ENCODE results near the gene ACSL6.

The ACSL6 gene

DNA sequence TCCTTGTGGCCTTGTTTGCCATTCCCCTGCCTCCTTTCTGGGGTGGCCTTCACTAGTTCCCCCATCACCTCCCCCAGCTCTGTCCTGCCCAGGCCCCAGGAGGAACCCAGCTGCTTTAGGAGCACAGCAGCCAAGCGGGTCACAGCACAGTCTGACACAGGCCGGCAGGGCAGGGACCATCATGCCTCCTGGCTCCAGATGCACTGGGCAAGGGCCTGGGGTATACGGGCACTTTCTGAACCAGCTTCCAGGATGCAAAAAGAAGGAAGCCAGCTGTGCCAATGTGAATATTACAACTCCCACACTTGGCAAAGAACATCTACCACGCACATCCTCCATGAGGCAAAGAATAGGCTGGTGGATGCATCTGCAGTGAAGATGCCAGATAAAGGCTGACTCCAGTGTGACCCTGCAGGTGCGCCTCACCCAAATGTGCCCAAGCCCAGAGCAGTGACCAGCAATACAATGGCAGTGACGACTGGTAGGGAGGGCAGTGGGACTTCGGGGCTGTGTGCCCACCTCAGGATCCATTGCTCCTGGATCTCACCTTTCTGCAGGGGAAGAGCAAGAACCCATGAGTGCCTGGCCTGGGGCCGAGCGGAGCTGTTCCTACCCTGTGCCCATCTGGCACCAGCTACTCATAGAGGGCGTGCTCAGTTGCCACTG, 42.7 kb upstream of the ACSL6 start:
- H3K4me3 ChIP-seq (ENCODE audit: control insufficient read depth, low read depth, low read length) = no peak overlapping the region
- TF ChIP-seq, protein P1, sequence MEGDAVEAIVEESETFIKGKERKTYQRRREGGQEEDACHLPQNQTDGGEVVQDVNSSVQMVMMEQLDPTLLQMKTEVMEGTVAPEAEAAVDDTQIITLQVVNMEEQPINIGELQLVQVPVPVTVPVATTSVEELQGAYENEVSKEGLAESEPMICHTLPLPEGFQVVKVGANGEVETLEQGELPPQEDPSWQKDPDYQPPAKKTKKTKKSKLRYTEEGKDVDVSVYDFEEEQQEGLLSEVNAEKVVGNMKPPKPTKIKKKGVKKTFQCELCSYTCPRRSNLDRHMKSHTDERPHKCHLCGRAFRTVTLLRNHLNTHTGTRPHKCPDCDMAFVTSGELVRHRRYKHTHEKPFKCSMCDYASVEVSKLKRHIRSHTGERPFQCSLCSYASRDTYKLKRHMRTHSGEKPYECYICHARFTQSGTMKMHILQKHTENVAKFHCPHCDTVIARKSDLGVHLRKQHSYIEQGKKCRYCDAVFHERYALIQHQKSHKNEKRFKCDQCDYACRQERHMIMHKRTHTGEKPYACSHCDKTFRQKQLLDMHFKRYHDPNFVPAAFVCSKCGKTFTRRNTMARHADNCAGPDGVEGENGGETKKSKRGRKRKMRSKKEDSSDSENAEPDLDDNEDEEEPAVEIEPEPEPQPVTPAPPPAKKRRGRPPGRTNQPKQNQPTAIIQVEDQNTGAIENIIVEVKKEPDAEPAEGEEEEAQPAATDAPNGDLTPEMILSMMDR (conservative IDR thresholded peaks at IDR 0.05; ENCODE audit: control insufficient read depth, insufficient read depth, low read depth, low read length) = no peak
- DNase-seq (ENCODE audit: low read depth) = no peak

DNA sequence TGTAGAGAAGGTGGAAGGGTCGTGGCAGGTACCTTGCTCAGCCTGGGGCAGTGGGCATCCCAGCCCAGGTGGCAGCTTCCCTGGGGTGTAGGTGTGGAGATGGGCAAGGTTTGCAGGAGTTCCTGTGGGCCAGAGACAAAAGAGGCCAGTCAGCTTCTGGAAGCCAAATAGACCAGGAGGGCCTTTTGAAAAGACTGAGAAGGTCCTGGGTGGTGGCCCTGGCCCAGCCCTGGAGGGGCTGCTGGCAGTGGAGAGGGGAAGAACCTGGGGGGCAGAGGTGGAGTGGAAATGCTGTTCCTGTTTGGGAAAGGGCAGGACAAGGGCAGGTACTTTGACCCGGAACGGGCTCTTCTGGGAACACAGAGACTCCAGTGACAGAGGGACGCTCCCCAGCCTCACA, 42.0 kb upstream of the ACSL6 start:
- DNase-seq (ENCODE audit: low read depth) = no peak
- TF ChIP-seq, protein P1 (conservative IDR thresholded peaks at IDR 0.05; ENCODE audit: control insufficient read depth, insufficient read depth, low read depth, low read length) = no peak
- H3K4me3 ChIP-seq (ENCODE audit: control insufficient read depth, low read depth, low read length) = no peak overlapping the region

DNA sequence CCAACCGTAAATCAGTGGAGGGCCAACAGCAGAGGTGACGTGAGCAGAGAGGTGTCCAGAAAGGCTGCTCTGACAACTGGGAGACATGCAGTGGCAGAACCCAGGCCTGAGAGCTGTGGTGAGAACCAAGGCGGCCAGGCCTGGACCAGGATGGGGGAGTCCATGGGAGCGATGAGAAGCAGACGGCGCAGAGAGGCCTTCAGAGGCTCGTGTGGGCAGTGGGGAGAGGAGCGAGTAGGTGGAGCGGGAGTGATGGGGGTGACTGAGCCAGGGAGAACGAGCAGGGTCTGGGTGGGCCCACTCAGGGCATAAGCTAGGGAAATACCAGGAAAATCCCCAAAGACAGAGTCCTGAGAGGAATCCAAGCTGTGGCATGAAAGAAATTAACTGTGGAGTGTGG, 41.1 kb upstream of the ACSL6 start:
- TF ChIP-seq, protein P1 (conservative IDR thresholded peaks at IDR 0.05; ENCODE audit: control insufficient read depth, insufficient read depth, low read depth, low read length) = no peak
- no peak for DNase-seq (ENCODE audit: low read depth)

DNA sequence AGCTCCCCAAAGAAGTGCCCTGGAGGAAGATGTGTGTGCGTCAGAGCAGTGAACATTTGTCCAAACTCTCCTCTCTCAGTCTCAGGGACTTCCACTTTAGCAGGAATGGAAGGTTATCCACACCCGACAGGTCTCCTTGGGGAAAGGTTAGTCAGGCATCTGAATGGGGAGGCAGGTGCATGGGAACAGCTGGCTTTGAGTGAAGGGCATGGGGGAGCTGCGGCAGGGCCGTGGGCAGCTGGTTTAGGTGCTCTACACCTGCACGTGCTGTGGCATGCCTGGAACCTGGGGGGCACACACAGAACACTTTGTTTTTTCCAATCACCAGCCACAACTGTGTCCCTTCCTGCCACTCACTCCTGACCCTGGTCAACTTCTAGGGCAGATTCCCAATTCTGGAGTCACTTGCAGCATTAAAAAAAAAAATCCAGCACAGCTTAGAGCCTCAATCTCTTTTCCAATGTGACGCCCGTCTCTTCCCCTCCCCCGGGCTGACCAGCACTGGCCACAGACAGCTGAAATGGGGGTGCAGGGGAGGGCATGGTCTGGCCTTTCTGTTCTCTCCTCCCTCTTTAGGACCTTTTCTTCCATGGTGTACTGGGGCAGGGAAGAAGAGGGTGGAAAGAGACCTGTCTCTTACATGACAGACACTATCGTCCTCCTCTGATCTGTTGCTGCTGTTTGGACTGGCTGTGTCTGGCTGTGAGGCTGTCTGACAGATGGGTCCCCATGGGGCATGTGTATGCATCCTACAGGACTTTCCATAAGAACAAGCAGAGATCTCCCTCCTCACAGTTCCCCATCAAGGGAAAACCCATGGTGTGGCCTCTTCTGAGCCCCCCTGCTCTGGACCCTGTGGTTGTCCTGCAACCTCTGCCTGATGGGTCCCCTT, 39.4 kb upstream of the ACSL6 start:
- DNase-seq (ENCODE audit: low read depth) = no peak
- no peak overlapping the region for H3K4me3 ChIP-seq (ENCODE audit: control insufficient read depth, low read depth, low read length)
- TF ChIP-seq, protein P1 (conservative IDR thresholded peaks at IDR 0.05; ENCODE audit: control insufficient read depth, insufficient read depth, low read depth, low read length) = no peak

More for the DNA sequence above, 41.1 kb upstream of the ACSL6 start:
- H3K4me3 ChIP-seq (ENCODE audit: control insufficient read depth, low read depth, low read length) = no peak overlapping the region

DNA sequence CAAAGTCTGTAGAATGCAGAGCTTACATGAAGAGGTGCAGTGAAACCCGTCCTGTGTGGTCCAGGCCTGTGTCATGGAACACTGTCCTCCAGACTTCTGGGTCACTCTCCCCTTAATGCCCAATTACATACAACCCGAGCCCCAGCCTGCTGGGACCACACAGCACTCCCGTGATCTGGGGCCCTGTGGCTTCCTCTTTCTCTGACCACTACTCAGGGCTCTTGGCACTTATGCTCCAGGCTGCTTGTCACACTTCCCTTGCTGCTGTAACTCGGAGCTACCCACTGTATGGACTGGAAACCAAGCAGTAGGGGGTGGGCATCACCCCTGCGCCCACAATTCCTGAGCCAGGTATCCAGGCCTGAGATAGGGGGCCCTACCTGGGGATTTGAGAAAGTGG, 38.7 kb upstream of the ACSL6 start:
- no peak overlapping the region for H3K4me3 ChIP-seq (ENCODE audit: control insufficient read depth, low read depth, low read length)
- no peak for DNase-seq (ENCODE audit: low read depth)
- TF ChIP-seq, protein P1 (conservative IDR thresholded peaks at IDR 0.05; ENCODE audit: control insufficient read depth, insufficient read depth, low read depth, low read length) = no peak

DNA sequence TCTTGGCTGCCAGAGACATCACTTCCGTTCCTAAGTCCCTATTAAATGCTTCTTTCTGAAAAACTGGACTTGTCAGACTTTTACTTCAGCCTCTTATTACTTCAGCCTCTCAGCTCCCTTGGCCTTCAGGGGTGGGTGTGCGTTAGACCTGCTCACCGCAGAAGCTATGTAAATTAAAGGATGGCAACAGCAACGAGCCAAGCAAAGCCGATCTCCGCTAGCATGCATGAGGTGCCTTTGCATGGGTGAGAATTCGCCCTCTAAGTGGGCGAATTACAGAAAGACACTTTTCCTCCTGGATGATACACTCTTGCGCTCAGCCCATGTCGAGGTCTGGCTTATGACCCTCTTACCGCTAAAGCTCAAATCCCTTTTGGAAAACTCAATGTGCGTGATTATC, 38.1 kb upstream of the ACSL6 start:
- H3K4me3 ChIP-seq (ENCODE audit: control insufficient read depth, low read depth, low read length) = no peak overlapping the region
- DNase-seq (ENCODE audit: low read depth) = no peak
- TF ChIP-seq, protein P1 (conservative IDR thresholded peaks at IDR 0.05; ENCODE audit: control insufficient read depth, insufficient read depth, low read depth, low read length) = no peak

Data from fibroblast of mammary gland (primary cell).